Measurements from ENCODE around the gene MGAT1.
"Not testable (repeated sequence)": the region's sequence is repeated elsewhere in the genome, so short reads cannot be mapped to it uniquely, and the experiment has no call there.

Gene MGAT1

DNA sequence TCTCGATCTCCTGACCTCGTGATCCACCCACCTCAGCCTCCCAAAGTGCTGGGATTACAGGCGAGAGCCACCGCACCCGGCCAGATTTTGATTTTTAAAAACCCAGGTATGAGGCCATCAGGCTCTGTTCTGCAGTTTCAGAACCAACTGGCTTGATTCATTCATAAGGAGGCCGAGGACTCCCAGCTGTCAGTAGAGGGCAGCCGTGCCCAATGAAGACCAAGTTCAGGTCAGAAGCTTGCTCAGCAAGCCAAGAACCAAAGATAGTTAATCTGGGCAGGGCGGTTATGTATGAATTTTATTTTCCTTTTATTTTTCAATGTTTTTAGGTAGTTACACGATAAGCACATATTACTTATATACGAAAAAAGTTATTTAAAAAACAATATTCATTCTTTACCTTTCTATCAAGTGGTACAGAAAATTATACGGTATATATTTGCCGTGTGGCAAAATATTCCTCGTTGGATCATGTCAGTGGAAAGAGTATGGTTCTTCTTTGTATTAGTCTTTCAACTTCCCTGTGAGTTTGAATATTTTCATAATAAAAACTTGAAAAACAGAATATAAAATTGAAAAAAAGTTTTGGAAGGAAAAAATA, 18.0 kb downstream of the MGAT1 start:
- DNase-seq (ENCODE audit: low read depth): no peak

DNA sequence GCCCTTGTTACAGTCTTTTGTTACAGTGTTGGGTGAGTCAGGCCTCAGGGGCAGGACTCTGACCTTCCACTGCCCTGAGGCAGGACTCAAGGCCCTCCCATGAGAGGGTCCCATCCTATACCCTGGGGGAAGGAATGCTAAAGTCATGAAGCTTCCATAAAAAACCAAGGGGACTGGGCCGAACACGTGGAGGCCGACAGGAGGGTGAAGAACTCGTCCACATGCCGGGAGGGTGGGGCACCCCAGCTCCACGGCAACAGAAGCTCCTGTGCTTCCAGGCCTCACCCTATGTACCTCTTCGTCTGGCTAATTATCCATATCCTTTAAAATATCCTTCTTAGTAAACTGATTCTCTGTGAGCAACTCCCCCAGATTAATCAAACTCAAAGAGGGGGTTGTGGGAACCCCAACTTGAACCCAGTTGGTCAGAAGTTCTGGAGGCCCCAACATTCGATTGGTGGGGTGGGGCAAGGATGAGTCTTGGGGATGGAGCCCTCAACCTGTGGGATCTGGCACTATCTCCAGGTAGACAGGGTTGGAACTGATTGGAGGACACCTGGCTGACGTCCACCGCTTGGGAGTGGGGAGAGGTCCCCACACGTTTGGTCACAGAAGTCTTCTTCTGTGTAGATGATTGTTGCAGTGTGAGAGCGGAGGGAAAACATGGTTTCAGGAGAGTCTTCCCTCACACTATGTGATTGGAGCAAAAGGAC, 19.1 kb downstream of the MGAT1 start:
- TF ChIP-seq, protein P1, sequence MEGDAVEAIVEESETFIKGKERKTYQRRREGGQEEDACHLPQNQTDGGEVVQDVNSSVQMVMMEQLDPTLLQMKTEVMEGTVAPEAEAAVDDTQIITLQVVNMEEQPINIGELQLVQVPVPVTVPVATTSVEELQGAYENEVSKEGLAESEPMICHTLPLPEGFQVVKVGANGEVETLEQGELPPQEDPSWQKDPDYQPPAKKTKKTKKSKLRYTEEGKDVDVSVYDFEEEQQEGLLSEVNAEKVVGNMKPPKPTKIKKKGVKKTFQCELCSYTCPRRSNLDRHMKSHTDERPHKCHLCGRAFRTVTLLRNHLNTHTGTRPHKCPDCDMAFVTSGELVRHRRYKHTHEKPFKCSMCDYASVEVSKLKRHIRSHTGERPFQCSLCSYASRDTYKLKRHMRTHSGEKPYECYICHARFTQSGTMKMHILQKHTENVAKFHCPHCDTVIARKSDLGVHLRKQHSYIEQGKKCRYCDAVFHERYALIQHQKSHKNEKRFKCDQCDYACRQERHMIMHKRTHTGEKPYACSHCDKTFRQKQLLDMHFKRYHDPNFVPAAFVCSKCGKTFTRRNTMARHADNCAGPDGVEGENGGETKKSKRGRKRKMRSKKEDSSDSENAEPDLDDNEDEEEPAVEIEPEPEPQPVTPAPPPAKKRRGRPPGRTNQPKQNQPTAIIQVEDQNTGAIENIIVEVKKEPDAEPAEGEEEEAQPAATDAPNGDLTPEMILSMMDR (IDR thresholded peaks at IDR 0.05; ENCODE audit: control insufficient read depth, insufficient read depth, low read depth, low read length, missing control alignments): no peak
- H3K4me3 ChIP-seq (ENCODE audit: control insufficient read depth, low read depth, low read length): no peak overlapping the region
- no peak for DNase-seq (ENCODE audit: low read depth)

More for the DNA sequence above, 18.0 kb downstream of the MGAT1 start:
- H3K4me3 ChIP-seq (ENCODE audit: control insufficient read depth, low read depth, low read length): no peak overlapping the region
- TF ChIP-seq, protein P1 (IDR thresholded peaks at IDR 0.05; ENCODE audit: control insufficient read depth, insufficient read depth, low read depth, low read length, missing control alignments): peak; percentile 88

DNA sequence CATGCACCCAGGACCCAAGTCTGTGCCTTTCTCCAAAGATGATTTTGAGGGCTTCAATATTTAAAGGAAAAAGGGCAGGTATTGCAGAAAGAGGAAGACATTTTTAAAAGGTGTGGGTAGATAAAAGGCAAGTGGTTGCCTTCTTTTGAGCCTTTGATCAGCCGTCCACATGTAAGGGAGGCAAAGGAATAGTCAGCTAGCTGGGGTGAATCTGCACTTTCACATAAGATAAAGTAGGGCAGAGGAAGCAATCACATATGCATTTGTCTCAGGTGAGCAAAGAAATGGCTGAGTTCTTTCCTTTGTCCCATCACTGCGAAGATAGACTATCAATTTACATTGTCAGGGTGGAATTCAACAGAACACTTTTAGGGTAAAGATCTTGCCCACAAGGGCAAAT, 19.9 kb downstream of the MGAT1 start:
- H3K4me3 ChIP-seq (ENCODE audit: control insufficient read depth, low read depth, low read length): no peak overlapping the region
- TF ChIP-seq, protein P1 (IDR thresholded peaks at IDR 0.05; ENCODE audit: control insufficient read depth, insufficient read depth, low read depth, low read length, missing control alignments): no peak
- no peak for DNase-seq (ENCODE audit: low read depth)

DNA sequence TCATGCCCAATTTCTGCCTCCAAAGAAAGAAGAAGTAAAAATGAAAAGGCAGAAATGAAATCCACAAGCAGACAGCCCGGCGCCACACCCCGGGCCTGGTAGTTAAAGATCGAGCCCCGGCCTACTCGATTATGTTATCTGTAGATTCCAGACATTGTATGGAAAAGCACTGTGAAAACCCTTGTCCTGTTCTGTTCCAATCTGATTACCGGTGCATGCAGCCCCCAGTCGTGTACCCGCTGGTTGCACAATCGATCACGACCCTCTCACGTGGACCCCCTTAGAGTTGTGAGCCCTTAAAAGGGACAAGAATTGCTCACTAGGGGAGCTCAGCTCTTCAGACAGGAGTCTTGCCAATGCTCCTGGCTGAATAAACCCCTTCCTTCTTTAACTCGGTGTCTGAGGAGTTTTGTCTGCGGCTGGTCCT, 20.7 kb downstream of the MGAT1 start:
- H3K4me3 ChIP-seq (ENCODE audit: control insufficient read depth, low read depth, low read length); DNase-seq (ENCODE audit: low read depth): not testable (repeated sequence)

DNA sequence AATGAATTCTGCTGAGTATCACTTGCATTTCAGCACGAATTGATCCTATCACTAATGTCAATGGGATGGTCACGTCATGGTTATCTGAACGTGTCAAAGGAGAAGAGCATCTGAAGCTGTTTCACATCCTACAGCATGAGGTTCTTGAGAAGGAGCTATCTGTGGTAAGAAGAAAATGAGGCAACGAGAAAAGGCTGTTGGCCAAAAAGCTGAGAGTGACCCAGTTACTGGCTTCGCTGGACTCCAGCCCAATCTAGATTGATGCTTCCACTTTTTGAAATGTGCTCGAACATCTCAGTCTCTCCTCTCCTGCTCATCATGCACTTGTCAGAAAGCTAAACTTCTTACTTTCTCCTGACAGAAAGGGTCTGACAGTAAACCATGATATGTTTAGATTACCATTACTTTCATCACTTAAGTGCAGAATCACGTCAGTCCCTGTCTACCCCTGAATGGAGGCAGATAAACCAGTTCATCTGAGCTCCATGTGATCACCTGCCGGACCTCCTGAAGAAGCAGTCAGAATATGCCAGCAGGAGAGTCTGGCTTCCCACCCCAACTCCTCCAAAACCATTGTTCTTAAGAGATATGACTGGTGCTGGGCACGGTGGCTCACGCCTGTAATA, 22.5 kb downstream of the MGAT1 start:
- no peak for DNase-seq (ENCODE audit: low read depth)
- no peak overlapping the region for H3K4me3 ChIP-seq (ENCODE audit: control insufficient read depth, low read depth, low read length)
- TF ChIP-seq, protein P1 (IDR thresholded peaks at IDR 0.05; ENCODE audit: control insufficient read depth, insufficient read depth, low read depth, low read length, missing control alignments): no peak

DNA sequence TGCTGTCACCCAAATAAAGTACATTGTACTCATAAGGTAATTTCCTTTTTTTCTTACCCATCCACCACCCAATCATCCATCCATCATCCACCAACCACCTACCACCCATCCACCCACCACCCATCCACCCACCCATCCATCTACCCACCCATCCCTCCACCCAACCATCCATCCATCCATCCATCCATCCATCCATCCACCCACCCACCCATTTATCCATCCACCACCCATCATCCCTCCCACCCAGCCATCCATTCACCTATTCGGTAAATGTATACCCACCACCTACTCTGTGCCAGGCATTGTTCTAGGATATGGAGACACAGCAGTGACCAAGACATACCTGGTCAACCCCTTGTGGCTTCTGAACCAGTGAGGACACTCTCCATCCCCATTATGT, 25.1 kb downstream of the MGAT1 start:
- no peak overlapping the region for H3K4me3 ChIP-seq (ENCODE audit: control insufficient read depth, low read depth, low read length)
- TF ChIP-seq, protein P1 (IDR thresholded peaks at IDR 0.05; ENCODE audit: control insufficient read depth, insufficient read depth, low read depth, low read length, missing control alignments): no peak
- DNase-seq (ENCODE audit: low read depth): no peak

DNA sequence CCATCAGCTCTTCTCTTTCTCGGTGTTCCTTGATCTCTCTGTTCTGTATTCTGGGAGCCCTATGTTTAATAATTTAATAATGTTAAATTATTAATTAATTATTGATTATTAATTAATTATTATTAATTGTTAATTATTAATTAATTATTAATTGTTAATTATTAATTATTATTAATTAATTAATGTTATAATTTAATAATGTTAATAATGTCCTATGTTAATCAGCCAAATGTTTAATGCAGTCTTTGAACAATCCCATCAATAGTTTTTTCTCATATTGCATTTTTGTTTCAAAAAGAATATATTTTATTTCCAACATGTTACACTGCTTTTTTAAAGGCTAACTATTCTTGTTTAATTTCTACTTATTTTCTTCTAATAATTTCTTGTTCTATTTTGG, 26.2 kb downstream of the MGAT1 start:
- TF ChIP-seq, protein P1 (IDR thresholded peaks at IDR 0.05; ENCODE audit: control insufficient read depth, insufficient read depth, low read depth, low read length, missing control alignments): no peak
- H3K4me3 ChIP-seq (ENCODE audit: control insufficient read depth, low read depth, low read length): no peak overlapping the region
- DNase-seq (ENCODE audit: low read depth): no peak
